Activated gamma-delta T cell treated with Interleukin-2 at 50 U/mL for 16 hours (primary cell): ENCODE measurements around the gene HSPA2.

ENCODE experiments used
- DNase-seq: peaks from one replicate; pipeline ENCODE4 v3.0.0-alpha.2; 2020

HSPA2 gene

GRCh38 chr14:64540208-64541202 is at the start of gene HSPA2:
Gene HSPA2 (plus strand): TSS chr14:64540741. CDS start chr14:64540850, 109 bp downstream.
- peak; percentile 92 for DNase-seq

DNA sequence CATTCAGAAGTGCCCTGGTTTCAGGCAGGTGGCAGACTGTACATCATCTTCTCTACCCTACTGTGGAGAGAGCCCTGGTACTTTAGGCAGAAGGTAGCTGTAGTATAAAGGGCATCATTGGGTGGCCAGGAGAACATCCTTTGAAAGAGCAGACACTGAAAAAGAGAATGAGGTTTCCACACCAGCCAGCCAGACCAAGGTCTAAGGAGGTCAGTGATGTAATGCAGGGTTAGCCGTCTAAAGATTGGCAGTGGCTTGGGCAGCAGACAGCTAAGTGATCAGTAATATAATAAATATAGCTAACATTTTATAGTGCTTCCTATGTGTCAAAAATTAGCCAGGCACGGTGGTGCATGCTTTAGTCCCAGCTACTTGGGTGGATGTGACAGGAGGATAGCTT is 48.9 kb upstream of the HSPA2 start:
- no peak for DNase-seq

DNA sequence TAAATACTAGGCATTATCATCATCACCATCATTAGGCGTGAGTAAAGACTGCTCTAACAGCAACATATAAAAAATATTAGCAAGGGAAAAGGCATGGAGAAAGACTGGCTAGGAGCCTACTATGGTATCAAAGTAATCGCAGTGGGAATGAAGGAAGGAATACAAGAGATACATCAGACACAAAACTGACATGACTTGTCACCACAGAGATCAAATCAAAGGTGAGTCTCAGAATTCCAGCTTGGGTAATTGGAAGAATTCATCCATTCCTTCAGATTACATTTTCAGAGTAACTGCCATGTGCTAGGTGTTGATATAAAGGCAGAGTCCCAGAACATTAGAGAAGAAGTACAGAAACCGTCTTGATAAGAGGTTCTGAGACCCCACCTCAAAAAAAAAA is 47.1 kb upstream of the HSPA2 start:
- no peak for DNase-seq

GRCh38 chr14:64495252-64495651 is 45.3 kb upstream of the HSPA2 start:
- no peak for DNase-seq

DNA sequence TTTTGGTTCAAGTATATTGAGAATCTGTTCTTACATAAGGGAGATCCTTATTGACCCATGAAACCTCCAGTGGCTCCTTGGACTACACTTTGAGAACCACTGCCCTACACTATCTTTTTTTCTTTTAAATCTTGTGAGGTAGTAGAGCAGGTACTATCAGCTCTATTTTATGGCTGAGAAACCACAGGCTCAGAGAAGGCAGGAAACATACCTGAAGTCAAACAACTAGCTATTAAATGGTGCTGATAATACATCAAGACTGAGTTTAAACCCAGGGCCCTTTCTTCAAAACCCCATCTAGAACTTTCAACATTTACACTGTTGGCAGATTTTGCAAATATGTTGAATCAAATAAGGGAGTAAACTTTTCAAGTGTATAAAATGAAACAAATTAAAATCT is 43.8 kb upstream of the HSPA2 start:
- no peak for DNase-seq

DNA sequence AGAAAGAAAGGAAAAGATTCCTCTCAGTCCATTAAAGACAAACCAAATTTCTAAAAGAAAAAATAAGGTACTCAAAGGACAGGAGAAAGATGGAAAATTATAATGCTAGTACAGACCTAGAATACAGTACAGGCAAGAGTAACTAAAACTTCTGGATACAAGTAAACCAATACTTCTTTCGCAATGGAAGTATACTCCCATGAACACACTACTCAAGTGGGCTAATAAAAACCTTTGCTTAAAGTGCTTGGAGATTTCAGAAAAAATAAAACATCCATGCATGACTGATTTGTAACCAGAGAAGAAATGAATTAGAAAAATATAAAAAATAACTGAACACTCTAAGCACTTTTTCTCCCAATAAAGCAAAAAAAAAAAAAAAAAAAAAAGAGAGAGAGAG is 40.5 kb upstream of the HSPA2 start:
- DNase-seq = no peak

DNA sequence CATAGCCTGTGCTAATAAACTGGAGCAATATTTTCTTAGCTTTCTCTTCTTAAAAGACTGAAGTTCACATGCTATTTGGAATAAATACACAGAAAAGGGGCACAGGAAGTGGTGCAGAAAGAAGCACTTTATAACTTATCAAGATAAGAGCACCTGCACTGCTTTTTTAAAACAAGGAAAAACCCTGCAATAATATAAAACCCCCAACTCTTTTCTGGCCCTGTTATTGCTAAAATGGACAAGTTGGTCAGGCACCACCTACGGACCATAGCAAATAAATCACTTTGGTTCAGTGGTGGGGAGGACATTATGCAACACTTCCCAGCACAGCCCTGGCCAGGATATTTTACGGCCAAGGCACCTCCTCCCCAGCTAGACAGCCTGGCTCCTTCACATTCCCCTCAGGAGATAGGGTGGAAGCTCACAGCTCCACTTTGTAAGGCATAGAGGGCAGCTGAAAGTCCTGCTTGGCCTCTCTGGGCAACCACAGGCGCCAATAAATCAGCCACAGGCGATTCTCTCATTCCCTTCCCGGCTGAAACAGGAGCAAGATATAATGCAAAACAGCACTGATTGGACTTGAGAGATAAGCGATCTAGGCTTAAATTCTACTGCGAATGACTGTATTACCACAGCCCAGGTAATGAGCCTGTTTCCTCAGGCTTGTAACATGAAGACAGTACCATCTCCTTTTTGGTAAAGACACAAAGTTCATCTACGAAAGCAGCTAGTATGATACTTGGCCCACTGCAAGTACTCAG is 39.0 kb upstream of the HSPA2 start:
- DNase-seq = no peak

DNA sequence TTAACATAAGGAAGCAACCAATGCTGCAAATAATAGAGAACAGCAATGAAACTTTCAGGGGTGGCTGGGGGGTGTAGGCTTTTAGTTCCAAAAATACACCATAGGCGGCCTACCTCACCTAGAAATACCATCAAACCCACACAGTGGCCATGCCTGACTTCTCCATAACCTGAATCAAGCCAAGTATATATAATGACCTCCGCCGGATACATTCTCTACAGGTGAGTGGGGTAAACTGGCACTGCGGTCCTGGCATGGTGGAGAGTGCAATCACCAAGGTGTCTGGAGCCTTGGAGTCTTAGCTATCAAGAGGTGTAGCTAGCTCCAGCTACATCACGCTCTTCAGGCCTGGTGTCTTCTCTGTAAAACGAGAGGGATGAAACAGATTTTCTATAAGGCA is 38.1 kb upstream of the HSPA2 start:
- DNase-seq = no peak

DNA sequence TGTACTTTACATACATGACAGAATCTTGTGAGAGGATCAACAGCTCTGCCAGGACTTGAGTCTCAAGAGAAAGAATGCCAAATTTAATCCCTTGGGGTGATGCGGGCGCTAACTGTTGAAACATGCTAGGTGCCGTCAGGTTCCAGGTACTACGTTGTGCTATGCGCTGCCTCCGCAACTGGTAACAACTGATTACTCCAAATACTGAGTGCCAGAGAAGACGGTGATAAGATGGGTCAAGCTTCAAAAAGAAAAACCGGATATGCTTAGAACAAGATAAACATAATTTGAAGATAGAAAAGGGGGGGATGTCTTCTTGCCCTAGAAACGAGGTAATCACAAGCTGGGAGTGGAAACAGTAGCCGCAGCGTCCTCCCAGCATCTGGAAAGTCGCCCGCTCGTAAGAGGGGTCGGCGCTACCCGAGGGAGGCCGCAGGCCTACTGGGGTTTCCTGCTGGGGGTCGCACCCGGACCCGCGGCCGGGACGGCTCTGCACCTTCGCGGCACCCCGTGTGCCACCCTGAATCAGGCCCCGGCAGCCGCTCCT is 37.6 kb upstream of the HSPA2 start:
- no peak for DNase-seq

DNA sequence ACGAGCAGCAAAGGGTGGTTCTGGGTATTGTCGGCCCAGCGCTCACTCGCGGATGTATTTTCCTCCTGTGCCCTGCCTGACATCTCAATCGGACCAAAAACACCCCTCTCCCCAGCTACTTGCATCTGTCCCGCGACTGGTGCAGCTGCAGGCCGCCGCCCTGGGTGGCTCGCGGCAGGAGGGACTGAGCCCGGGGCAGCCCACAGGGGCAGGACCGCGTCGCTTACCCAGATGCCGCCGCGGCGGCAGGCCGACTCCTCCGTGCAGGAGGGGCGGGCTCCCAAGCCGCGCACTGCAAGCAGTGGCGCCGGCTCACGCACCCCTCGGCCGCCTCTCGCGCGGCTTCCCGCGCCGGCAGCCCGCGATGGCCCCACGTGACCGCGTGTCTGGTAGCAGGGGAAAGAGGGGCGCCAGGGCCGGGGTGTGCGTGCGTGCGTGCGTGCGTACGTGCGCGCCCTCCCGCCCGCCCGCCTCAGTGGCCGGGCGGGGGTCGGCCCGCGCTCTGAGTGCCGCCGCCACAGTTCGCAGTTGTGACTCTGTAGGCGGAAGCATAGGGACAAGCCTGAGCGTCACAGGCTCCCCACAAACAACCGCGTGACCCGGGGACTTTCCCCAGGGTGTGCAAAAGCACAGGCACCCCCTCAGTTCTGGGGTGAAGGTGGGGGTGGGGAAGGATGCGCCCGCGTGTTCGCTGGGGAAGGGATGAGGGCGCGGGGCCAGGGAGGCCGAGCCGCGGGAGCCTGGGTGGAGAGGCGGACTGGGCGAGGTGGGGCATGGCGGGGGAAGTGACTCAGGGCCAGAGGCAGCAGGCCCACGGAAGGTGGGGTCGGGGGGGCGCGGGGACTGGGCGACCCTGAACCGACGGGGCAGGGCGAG is 36.9 kb upstream of the HSPA2 start, which contains the start of gene ZBTB25:
Gene ZBTB25 (minus strand): TSS at position 405 of the 876 bp plus-strand sequence. CDS start 13,305 bp downstream, outside the sequence.
- peak; percentile 94 for DNase-seq

DNA sequence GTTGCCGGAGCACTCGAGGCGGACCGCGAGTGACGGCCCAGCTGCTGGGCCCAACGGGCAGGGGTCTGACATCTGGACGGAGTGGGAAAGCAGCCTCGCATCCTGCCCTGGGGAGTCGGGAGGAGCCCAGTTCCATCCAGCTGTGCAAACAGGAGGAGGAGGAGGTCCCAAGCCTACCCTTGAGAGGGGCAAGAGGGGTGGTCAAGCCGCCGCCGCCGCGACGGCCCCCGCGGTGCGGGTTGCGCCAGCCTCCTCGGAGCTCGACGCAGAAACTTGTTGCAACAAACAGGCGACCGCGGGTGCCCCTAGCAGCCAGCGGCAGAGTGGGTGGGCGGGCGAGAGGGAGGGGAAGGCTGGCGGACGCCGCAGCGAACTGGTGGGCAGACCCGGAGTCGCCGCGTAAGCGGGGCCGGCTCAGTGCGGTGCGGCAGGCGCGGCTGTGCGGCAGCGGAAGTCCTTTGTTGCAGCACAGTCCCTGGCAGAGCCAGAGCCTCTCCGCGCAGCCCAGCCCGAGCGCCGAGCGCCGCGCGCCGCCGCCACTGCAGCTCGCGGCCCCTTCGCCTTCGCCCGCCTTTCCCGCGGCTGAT is 36.1 kb upstream of the HSPA2 start, which contains the start of gene ZBTB1:
Gene ZBTB1 (plus strand): TSS at position 461 of the 587 bp plus-strand sequence. CDS start 16,735 bp downstream, outside the sequence.
- DNase-seq = peak; percentile 87

DNA sequence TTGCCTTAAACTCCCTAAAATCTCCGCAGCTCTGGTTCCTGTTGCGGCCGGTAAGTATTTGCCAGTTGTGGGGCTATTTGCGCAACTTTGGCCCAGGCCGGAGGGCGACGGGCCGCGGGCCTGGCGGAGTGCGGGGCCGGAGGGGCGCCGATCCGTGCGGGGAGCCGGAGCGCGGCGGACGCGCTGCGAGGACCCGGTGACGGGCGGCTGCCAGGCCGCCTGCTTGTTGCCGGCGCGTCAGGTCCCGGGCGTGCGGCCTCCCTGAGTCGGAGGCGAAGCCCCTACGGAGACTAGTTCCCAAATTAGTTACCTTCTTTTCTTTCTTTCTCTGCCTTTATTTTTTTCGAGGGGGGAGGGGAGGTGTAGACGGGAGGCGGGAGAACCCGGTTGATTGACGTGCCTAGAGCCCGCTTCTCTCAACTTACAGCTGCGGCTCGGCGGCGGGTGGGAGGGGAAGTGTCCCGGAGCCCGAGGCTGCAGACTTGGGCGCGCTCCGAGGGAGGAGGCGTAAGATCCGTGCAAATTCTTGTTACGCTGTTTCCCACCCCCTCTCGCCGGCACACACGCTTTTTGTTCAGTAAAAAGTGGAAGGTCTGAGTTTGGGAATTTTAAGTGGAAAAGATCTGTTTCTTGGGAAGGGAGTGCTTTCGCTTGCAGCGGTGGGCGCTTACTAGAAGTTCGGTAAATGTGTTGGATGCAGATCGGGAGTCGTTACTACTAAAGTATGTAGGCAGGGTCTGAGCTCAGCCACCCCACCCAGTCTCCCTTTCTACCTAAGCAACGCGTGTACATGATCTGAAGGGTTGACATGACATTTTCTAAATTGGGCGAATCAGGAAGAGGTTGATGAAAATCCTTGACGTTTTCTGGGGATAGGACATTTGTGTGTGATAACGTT is 35.4 kb upstream of the HSPA2 start:
- DNase-seq = peak; percentile 79

- no peak for DNase-seq
These were observed 33.8 kb upstream of the HSPA2 start for GRCh38 chr14:64506721-64507120.

GRCh38 chr14:64507376-64508156 is 33.0 kb upstream of the HSPA2 start:
- DNase-seq = no peak

GRCh38 chr14:64508215-64508776 is 32.2 kb upstream of the HSPA2 start:
- no peak for DNase-seq

DNA sequence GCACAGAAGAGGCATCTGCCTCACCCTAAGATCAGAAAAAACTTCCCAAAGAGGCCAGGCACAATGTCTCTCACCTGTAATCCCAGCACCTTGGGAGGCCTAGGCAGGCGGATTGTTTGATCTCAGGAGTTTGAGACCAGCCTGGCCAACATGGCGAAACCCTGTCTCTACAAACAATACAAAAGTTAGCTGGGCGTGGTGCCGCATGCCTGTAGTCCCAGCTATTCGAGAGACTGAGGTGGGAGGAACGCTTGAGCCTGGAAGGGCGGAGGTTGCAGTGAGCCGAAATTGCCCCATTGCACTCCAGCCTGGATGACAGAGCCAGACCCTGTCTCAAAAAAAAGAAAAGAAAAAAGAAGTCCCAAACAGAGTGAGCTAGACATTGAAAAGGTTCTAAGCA is 31.5 kb upstream of the HSPA2 start:
- no peak for DNase-seq

DNA sequence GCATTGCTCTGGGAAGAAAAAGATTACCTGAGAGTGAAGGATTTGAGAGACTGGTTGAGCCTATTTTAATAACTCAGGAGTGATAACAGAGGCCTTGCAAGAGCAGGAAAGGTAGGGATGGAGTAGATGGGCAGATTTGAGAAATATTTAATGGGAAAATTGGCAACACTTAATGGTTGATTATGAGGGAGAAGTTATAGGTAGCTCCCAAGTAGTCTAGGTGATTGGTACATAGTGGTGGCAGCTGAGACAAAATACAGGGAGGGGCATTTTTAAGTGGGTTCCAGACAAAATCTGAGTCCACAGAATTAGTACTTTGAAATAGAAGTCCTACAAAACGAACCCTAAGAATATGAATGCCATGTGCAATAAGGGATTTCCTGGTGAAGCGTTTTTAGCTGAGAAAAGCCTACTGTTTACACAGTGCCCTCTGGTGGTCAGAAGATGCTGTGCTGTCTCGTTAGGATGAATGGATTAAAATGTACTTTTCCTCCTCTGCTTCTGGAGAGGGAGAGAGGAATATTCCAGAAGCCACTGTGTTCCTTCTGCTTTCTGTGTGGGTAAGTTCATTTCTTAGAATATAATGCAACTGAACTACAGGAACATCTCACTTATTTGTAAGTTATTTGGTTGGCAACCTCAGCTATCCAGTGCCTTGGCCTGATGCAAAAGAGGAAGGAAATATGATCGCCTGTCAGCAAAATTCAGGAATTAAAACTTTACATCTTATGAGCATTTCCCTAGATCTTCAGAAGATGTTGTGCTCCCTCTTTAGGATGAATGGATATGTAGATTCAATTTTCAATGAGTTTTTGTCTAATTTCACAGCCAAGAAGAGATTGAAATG is 29.5 kb upstream of the HSPA2 start:
- DNase-seq = peak; percentile 69

- no peak for DNase-seq
These were observed 27.3 kb upstream of the HSPA2 start for GRCh38 chr14:64513271-64513670.

DNA sequence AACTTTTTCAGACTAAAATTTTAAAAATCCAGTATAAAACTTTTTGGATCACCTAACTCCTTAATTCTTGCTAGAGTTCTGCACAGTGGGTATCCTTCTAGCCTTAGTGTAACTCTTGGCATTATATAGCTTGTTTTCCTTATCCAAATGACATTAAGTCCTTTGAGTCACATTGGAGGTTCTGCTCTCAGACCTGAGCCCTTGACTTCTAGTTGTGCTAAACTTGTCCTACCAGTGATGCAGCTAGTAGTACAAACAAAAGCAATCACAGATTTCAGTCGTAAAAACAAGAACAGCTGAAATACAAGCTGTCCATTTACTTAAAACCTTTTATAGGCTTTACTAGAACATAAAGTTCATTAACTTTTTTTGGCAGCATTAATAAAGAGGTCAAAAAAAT is 25.5 kb upstream of the HSPA2 start:
- DNase-seq = no peak
